Measurements from ENCODE around the gene SUGP1.
A peak's percentile ranks its signal among the peaks of the same experiment; 100 is the strongest.
"Not testable (repeated sequence)": the region's sequence is repeated elsewhere in the genome, so short reads cannot be mapped to it uniquely, and the experiment has no call there.

Gene SUGP1, protein sequence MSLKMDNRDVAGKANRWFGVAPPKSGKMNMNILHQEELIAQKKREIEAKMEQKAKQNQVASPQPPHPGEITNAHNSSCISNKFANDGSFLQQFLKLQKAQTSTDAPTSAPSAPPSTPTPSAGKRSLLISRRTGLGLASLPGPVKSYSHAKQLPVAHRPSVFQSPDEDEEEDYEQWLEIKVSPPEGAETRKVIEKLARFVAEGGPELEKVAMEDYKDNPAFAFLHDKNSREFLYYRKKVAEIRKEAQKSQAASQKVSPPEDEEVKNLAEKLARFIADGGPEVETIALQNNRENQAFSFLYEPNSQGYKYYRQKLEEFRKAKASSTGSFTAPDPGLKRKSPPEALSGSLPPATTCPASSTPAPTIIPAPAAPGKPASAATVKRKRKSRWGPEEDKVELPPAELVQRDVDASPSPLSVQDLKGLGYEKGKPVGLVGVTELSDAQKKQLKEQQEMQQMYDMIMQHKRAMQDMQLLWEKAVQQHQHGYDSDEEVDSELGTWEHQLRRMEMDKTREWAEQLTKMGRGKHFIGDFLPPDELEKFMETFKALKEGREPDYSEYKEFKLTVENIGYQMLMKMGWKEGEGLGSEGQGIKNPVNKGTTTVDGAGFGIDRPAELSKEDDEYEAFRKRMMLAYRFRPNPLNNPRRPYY
- total RNA-seq, result 7.5 to 29.1 (median 17.6) reads per million in 18 experiments

DNA sequence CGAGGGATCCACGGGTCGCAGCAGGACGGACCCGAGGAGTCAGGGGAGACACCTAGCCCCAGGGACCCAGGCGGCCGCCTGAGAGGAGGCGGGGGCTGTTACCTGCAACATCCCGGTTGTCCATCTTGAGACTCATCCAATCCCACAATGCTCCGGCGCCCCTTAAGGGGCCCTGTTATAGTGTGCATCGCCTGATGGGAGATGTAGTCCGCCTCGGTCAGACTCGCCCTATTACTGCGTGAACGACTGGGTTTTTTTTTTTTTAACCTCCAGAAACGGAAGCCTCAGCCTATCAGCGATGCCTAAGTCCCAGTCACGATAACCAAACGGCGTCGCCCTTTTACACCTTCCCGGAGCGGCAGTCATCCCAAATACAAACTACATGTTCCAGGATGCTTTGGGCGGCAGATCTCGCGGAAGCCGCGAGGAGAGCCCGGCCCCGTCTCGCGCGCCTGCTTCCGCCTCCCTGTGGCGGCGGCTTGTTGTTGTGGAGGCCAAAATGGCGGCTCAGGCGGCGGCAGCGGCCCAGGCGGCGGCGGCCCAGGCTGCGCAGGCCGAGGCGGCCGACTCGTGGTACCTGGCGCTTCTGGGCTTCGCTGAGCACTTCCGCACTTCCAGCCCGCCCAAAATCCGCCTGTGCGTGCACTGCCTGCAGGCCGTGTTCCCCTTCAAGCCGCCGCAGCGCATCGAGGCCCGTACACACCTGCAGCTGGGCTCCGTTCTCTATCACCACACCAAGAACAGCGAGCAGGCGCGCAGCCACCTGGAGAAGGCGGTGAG lies at the start of gene SUGP1, which contains the start of gene MAU2:
TSS of gene SUGP1 (minus strand) at position 149 of the 780 bp plus-strand sequence. CDS start at position 136, 13 bp downstream.
TSS of gene MAU2 (plus strand) at position 469 of the 780 bp plus-strand sequence. CDS start at position 500, 31 bp downstream.
- DNase-seq, result peak; percentile 87 to 93

DNA sequence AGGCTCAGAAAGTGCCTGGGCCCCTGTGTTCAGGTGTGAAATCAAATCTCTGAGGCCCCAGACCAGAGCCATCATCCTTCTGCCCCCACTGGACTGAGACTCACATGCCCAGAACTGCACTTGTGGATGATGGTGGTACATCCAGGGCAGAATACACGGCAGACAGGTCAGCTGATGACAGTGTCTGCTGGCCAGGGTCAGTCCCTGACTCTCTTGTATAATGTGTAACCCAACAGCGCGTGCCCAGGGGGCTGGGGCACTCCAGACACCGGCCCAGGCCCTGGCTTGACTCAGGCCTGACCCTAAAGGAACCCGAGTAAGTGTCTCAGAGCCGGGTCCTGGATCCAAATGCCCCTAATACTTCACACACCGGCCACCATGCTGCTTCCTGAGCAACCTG lies 47.8 kb upstream of the SUGP1 start:
- DNase-seq, result no peak

DNA sequence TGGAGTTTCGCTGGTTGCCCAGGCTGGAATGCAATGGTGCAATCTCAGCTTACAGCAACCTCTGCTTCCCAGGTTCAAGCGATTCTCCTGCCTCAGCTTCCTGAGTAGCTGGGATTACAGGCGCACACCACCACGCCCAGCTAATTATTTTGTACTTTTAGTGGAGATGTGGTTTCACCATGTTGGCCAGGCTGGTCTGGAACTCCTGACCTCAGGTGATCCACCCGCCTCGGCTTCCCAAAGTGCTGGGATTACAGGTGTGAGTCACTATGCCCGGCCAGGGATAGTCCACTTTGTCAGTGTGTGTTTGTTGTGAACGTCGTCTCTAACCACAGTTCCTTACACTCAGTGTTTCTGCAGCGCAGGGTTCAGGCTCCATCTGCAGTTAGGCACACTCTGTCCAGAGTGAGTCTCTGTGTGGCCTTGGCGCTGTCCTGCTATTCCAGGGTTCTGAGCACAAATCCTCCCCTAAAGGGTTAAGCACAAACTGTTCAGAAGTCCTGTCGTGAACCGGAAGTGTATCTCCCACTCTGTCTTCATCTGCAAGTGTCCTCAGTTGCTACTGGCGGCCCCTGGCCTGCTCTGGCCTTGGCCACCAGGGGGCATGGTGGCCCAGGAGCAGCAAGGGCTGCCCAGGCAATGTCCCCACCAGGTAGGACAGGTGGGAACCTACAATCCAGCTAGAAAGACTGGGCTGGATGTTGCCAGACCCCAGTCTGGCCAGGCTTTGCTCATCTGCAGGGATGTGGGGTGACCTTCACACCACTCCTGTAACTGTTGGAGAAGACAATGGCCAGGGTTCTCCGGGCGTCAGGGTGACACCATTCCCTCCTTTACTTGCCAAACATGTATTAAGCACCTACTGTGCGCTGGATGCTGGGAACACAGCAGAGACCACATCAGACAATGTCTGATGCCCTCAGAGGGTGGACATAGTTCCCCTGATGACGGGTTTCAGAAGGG lies 46.4 kb upstream of the SUGP1 start:
- peak; percentile 80 to 84 for DNase-seq

DNA sequence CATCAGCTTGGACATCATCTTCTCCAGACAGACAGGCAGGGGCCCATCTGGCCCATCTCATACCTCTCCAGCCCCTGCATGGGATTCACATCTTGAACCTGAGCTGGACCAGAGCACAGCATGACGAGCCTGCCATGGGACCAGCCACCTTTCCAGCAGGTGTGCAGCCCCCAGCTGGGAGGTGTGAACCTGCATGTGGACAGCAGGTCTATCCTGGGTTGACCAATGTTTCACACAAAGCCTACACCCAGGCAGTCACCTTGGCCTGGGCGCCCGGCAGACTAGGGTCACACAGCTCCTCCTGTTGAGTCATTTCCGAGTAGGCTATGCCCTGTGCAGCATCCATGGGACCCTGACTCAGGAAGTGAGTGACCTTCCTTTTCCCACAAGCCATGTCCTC lies 41.8 kb upstream of the SUGP1 start:
- no peak for DNase-seq

DNA sequence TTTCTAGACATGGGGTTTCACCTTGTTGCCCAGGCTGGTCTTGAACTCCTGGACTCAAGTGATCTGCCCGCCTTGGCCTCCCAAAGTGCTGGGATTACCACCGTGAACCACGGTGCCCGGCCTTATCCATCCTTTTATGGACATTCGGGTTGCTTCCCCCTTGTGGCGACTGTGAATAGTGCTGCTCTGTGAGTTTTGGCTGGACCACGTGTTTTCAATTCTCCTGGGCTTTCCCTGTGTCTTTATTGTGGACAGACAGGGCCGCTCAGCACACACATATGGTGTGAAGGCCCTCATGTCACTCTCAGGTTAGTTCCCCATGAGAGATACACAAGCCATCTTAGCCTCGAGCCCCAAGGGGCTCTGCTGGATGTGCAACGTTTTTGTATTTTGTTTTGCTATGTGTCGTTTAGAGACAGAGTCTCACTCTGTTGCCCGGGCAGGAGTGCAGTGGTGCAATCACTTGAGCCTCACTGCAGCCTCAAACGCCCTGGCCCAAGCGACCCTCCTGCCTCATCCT lies 40.8 kb upstream of the SUGP1 start:
- DNase-seq, result peak; percentile 83 to 84

DNA sequence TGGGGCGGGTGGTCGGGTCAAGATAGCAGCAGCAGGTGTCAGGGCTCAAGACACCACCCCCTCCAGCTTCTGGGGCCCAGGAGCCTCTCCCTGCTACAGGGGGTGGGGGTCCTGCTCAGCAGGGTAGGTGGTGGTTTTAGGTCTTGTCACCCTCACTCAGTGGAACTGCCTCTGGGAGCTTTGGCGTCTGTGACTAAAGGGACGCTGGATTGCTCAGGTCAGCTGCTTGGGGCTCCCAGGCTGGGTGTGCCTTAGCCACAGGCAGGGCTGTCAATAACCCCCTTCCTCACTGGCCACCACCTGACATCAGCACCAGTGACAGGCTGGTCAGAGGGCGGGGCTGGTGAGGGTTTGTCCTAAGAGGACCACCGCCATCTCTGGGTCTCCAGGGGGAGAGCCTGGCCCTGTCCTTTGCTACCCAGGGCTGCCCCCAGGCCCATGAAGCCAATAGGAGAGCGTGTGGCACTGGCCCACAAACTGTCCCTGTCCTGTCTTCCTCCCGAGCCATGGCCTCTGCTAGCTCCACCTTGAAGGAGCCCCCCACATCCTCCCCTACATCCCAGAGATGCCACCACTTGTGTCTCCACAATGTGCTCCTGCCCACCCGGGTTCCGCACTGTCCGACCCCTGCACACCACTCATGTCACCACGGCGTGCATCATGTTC lies 36.7 kb upstream of the SUGP1 start:
- no peak for DNase-seq

DNA sequence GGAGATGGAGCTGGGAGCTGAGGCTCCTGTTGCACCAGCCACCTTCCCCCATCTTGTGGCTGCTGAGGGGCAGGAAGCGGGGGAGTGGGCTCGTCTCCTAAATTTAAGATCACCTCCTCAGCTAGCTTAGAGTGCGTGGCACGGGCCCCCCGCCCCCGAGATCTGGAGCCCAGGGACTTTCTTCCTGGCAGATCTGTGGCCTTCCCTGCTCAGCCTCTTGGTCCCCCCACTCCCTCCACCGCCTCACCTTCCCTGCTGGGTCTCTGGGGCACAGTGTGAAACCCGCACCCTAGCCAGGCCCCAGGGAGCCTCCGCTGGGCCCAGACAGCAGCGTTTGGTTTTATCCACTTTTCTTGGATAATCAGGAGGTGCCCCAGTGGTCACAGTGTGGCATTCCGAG lies 36.2 kb upstream of the SUGP1 start:
- no peak for DNase-seq

DNA sequence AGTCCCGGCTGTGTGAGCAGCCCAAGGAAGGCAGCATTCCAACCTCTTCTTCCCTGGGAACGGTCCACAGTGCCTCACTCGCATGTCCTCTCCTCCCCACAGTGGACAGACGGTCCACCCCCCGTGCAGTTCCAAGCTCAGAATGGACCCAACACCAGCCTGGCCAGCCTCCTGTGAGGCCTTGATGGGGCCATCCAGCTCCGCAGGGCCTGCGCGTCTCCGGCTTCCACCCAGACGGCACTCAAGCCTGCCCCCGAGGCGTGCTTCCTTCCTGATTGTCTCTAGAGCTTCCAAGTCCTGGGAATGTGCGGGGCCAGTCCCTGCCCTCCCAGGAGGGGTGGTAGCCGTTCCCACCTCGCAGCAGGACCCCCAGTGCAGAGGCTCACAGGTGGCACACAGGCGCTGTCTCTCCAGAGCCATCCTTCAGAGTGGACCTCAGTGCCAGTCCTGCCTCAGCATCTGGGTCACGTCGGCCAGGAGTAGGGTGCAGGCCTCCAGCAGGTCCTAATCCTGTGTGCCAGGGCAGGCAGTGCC lies 35.4 kb upstream of the SUGP1 start:
- DNase-seq, result no peak

DNA sequence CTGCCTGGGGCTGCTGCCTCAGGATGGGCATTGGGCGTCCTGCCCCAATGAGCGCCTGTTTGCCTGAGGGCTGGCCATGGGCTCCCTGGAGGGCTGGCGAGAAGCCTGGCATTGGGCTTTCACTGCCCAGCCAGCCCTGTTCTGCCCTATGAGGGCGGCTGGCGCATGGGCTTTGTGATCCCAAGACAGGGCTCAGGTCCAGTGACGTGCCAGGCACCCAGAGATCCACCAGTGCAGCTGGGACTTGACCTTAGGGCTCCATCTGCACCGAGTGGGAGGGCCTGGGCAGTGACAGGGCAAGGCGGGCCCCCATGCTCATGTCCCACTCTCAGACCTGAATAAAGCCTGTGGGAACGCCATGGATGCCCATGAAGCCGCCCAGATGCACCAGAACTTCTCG lies 34.6 kb upstream of the SUGP1 start:
- DNase-seq, result no peak

DNA sequence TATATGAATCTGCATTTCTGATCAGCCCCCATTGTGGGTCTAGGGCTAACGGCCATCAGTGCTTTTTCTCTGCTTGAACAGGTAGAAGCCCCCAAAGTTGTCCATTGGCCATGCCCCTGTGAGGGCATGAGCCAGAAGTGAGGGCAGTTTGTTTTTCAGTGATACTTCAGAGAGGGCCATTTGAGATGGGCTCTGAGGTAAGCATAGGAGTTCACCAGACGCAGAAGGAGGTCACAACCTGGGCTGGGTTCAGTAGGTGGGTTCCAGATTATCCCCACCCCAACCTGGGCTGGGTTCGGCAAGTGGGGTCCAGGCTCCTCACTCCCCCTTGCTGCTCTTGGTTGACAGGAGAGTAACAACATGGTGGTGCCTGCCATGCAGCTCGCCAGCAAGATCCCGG lies 33.7 kb upstream of the SUGP1 start:
- DNase-seq, result no peak

DNA sequence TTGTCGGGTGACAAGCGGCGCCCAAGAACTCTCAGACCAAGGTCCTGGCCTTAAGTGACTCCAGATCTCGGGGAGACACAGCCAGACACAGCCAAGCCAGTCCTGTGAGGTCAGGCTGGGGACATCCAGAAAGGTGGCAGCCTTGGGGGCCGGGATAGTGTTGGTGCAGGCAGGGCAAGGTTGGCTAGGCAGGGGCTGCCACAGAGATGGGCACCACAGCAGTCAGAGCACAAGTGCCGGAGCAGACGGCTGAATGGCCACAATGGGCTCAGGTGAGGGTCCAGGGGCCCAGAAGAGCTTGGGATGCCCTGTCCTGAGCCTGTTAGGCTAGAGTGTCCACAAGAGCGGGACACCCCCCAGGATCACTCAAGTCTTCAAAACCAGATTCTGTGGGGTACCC lies 32.5 kb upstream of the SUGP1 start:
- no peak for DNase-seq

DNA sequence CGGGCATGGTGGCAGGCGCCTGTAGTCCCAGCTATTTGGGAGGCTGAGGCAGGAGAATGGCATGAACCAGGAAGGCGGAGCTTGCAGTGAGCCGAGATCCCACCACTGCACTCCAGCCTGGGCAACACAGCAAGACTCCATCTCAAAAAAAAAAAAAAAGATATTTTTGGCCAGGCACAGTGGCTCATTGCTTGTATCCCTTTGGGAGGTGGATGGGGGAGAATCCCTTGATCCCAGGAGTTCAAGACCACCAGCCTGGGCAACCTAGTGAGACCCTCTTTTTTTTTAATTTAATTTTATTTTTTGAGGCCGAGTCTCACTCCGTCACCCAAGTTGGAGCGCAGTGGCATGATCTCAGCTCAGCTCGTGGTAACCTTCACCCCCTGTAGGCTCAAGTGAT lies 30.4 kb upstream of the SUGP1 start:
- DNase-seq, result not testable (repeated sequence)

DNA sequence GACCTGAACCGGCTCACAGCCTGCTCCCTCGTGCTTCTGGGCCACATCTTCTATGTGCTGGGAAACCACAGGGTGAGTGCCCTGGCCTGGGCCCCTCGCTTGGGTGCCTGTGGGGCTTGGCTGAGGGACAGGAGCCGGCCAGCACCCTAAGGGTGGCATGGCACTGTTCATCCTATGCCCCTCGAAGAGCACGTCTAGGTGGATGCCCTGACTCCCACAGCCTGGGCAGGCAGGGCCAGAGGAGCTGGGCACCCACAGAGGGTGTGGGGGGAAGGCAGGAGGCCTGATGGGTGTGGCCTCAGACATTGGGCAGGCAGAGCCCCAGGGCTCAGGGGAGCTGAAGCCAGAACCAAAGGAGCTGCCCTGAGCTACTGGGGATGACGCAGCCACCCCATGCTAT lies 29.1 kb upstream of the SUGP1 start:
- no peak for DNase-seq

DNA sequence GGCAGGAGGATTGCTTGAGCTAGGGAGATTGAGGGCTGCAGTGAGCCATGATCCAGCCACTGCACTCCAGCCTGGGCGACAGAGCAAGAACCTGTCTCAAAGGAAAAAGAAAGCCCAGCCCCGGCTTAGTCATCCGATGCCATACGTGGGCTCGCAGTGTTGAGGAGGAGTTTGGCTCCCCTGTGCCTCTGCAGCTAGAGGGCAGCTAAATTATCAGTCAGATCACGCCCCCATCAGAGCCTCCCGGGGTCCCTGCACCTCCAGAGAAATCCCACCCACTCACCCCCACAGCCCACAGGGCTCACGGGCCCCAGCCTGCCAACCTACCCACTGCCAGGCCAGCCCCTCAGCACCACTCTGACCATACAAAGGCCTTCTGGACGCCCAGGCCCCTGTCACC lies 28.0 kb upstream of the SUGP1 start:
- no peak for DNase-seq

DNA sequence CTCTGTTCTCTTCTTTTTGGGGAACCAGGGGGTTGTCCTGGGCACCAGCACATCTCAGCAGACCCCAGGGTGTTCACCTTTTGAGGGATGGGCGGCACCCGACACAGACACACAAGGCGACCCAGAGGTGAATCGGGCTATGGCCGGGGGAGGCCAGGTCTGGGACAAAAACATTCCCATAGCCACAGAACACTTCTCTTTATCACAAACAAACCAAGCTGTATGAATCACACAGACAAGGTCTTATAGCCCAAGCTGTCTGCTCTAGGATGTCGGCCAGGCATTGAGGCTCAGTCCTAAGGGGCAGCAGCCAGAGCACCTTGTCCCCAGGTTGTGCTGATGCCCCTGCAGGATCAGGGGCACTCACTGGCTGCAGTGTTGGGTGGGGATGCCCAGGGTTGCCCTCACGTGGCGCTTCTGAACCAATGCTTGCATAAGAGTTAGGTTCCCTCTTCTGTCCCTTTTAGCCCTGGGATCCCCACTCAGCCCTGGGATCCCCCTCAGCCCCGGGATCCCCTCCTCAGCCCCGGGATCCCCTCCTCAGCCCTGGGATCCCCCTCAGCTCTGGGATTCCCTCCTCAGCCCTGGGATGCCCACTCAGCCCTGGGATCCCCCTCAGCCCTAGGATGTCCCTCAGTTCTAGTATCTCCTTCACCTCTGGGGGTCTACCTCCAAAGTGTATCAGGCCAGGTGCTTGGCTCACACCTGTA lies 27.2 kb upstream of the SUGP1 start:
- DNase-seq, result no peak

DNA sequence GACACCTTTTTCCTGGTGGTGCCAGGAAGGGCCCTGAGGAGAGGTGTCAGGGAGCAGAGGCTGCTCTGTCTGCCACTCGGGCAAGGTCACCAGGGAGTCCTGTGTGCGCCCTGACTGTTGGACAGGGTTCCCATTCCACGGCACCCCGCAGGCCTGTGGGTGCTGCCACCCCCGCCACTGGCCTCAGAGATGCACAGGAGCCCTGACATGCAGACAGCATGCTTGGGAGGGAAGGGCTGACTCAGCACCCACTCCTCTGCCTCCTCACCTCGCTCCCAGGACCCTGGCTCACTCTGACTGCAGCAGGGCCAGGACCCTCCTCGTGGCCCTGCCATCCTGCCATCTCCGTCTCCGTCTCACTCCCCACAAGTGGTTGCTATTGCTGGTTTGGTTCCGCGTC lies 25.7 kb upstream of the SUGP1 start:
- DNase-seq, result no peak

DNA sequence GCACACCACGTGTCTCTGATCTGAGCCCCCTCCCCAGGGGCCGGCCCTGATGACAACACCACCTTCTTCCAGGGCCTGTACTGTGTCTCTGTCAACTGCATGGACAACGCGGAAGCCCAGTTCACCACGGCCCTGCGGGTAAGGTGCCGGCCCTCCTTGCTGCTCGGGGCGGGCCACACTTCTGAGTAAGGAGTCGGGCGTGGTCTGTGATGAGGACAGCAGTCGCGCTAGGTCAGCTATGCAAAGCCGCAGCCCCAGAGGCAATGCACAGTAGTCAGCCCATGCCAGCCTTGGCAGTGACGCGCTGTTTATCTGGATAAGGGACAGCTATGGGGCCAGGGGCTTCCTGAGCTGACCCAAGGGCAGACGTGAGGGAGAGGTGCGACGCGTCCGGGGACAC lies 24.9 kb upstream of the SUGP1 start:
- no peak for DNase-seq

DNA sequence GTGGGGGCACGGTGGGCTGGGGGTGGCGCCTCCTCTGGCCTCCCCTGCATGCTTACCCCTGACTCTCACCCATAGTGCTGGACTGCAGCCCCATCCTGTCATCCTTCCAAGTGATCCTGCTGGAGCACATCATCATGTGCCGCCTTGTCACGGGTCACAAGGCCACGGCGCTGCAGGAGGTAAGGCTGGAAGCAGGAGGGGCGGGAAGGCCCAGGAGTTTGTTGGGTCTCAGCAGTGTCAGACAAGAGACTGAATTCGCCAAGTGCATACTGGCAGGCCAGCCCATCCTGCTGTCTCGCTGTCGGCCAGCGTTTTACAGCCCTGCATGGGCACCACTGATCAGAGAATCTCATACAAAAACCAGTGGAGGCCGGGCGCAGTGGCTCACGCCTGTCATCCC lies 23.5 kb upstream of the SUGP1 start:
- DNase-seq, result no peak

DNA sequence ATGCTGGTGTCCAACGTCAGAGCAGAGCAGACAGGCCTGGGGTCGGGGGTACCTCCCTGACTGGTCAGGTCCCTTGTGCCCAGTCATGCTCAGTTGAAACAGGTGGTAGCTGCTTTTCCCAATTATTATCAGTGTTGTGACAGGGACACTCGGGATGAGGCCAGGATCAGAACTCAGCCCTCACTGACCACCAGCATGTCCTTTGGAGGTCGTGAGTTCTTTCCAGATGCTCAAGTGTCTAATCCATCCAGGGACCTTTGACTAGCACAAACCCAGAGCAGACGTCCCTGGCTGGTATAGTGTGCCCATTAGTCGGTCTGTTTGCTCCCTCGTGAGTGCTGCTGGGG lies 22.7 kb upstream of the SUGP1 start:
- DNase-seq, result no peak
